ENCODE measurements around the gene MAP1S. TPM values are rescaled to one million over a fixed set of nuclear protein-coding genes. Genes with fewer than 3 reads are reported as not detected.

Gene MAP1S
- total RNA-seq, 1 donor from 2014 or later, result 80.5 TPM

GRCh38 chr19:17718550-17718946, 732 bp upstream of the MAP1S start:
- DNase-seq (no peak), ATAC-seq (ENCODE audit: low read depth) (no peak)
- CTCF ChIA-PET, result interaction anchor here (0.9 to 2.9 kb wide), 5 partner anchors 15 to 141 kb away, joined by 3 to 14 read pairs (median 5); partner anchors contain the start of gene RPL18A
- POLR2A ChIA-PET, result interaction anchor here (0.7 to 4.0 kb wide), 10 partner anchors 20 to 141 kb away, joined by 3 to 29 read pairs (median 7); partner anchors contain the start of genes FCHO1 and RPL18A
- H3K36me3 Mint-ChIP-seq (ENCODE audit: low read depth), result peaks cover 23% of the 10 kb centered on the region
- TF ChIP-seq, protein P1, sequence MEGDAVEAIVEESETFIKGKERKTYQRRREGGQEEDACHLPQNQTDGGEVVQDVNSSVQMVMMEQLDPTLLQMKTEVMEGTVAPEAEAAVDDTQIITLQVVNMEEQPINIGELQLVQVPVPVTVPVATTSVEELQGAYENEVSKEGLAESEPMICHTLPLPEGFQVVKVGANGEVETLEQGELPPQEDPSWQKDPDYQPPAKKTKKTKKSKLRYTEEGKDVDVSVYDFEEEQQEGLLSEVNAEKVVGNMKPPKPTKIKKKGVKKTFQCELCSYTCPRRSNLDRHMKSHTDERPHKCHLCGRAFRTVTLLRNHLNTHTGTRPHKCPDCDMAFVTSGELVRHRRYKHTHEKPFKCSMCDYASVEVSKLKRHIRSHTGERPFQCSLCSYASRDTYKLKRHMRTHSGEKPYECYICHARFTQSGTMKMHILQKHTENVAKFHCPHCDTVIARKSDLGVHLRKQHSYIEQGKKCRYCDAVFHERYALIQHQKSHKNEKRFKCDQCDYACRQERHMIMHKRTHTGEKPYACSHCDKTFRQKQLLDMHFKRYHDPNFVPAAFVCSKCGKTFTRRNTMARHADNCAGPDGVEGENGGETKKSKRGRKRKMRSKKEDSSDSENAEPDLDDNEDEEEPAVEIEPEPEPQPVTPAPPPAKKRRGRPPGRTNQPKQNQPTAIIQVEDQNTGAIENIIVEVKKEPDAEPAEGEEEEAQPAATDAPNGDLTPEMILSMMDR (IDR thresholded peaks at IDR 0.05), result no peak
- H3K27ac Mint-ChIP-seq, result peak overlapping the region; percentile 77
- H3K4me3 Mint-ChIP-seq, result peak overlapping the region; percentile 87
- intact Hi-C loops (cut with micrococcal nuclease), result no loop called here
- H3K4me1 Mint-ChIP-seq, result peaks cover 38% of the 10 kb centered on the region
- H3K9me3 Mint-ChIP-seq, result no peaks in the 10 kb centered on the region
- no peaks in the 10 kb centered on the region for H3K27me3 Mint-ChIP-seq

DNA sequence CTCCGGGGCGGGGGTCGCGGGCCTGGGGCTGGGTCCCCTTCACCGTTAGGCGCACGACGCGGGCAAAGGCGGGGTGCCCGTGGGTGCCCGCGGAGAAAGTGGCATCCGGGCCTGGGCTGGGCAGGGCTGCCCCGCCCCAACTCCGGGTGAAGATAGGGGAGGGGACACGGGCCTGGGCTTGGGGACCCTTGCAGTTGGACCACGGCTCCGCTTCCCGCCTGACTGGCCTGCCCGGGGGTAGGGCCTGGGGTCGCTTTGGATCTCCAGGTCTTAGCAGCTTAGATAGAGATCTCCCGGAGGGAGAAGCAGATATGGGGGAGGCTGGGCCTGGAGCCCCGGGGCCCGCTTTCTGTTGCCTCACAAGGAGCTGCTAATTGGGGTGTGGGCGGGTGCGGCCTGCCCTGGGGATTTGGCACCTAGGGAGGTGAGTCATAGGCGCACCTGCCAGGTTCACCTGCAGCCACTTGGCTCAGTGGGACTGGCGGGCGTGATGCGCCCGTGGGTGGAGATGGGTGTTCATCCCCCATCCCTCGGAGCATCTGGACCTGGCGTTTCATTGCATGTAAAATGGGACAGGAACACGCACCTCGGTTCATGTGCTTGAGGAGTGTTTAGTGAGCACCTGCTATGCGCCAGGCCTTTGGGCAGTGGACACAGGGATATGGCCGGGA, 585 bp downstream of the MAP1S start:
- DNase-seq (no peak), ATAC-seq (ENCODE audit: low read depth) (peak; percentile 48)
- Mint-ChIP-seq H3K36me3 (ENCODE audit: low read depth) (peaks cover 35% of the 10 kb centered on the region), H3K27ac (no peak overlapping the region), H3K9me3 (no peaks in the 10 kb centered on the region), H3K4me1 (peaks cover 38% of the 10 kb centered on the region), H3K27me3 (no peaks in the 10 kb centered on the region), H3K4me3 (peak overlapping the region; percentile 89)
- TF ChIP-seq, protein P1 (IDR thresholded peaks at IDR 0.05), result no peak
- CTCF ChIA-PET, result interaction anchor here (0.9 to 2.9 kb wide), 6 partner anchors 17 to 140 kb away, joined by 3 to 14 read pairs (median 5); partner anchors contain the start of gene RPL18A
- intact Hi-C loops (cut with micrococcal nuclease), result loop anchor here (1.0 kb wide), 4 partner anchors 27 to 56 kb away; partner anchors contain the start of gene FCHO1
- POLR2A ChIA-PET, result interaction anchor here (0.5 to 4.0 kb wide), 11 partner anchors 9 to 140 kb away, joined by 3 to 29 read pairs (median 7); partner anchors contain the start of genes FCHO1, JAK3 and RPL18A

- ATAC-seq (ENCODE audit: low read depth) (no peak), DNase-seq (no peak)
- H3K9me3 Mint-ChIP-seq, result no peaks in the 10 kb centered on the region
- peak overlapping the region; percentile 89 for H3K4me3 Mint-ChIP-seq
- H3K27ac Mint-ChIP-seq, result peak overlapping the region; percentile 51
- H3K27me3 Mint-ChIP-seq, result no peaks in the 10 kb centered on the region
- intact Hi-C loops (cut with micrococcal nuclease), result no loop called here
- CTCF ChIA-PET, result interaction anchor here (2.2 to 2.9 kb wide), 3 partner anchors 32 to 46 kb away, joined by 5 to 14 read pairs (median 13); no protein-coding TSS in a partner anchor
- H3K4me1 Mint-ChIP-seq, result peaks cover 38% of the 10 kb centered on the region
- TF ChIP-seq, protein P1 (IDR thresholded peaks at IDR 0.05), result no peak
- H3K36me3 Mint-ChIP-seq (ENCODE audit: low read depth), result peaks cover 40% of the 10 kb centered on the region
- POLR2A ChIA-PET, result interaction anchor here (0.5 to 4.0 kb wide), 7 partner anchors 10 to 144 kb away, joined by 3 to 29 read pairs (median 6); partner anchors contain the start of genes FCHO1 and JAK3
Observed at GRCh38 chr19:17720440-17720839, 1.2 kb downstream of the MAP1S start.

GRCh38 chr19:17721111-17721628, 1.9 kb downstream of the MAP1S start:
- CTCF ChIA-PET, result interaction anchor here (1.0 to 2.2 kb wide), 2 partner anchors 10 to 31 kb away, joined by 3 to 5 read pairs; no protein-coding TSS in a partner anchor
- no peaks in the 10 kb centered on the region for H3K9me3 Mint-ChIP-seq
- intact Hi-C loops (cut with micrococcal nuclease), result no loop called here
- no peak for DNase-seq
- H3K4me3 Mint-ChIP-seq, result peak overlapping the region; percentile 89
- no peaks in the 10 kb centered on the region for H3K27me3 Mint-ChIP-seq
- ATAC-seq (ENCODE audit: low read depth), result no peak
- peaks cover 38% of the 10 kb centered on the region for H3K4me1 Mint-ChIP-seq
- H3K27ac Mint-ChIP-seq, result peak overlapping the region; percentile 35
- POLR2A ChIA-PET, result interaction anchor here (0.5 to 4.0 kb wide), 6 partner anchors 11 to 388 kb away, joined by 3 to 29 read pairs (median 6); partner anchors contain the start of gene FCHO1
- peaks cover 43% of the 10 kb centered on the region for H3K36me3 Mint-ChIP-seq (ENCODE audit: low read depth)
- TF ChIP-seq, protein P1 (IDR thresholded peaks at IDR 0.05), result no peak

Data from activated B cell treated with CpG ODN at 0.5 μM for 24 hours (primary cell).